HepG2 (cell line): ENCODE data around the gene BMPR1B. TPM values are rescaled to one million over a fixed set of nuclear protein-coding genes. Genes with fewer than 3 reads are reported as not detected.
A peak's percentile ranks its signal among the peaks of the same experiment; 100 is the strongest.

ENCODE experiments used
- ATAC-seq: fragments of 200-7000 bp; cut with Tn5 transposase; 3 replicates; pipeline ENCODE4 v1.9.1; 2020; ENCODE audit warnings: mild to moderate bottlenecking, moderate library complexity
- BruUV-seq: library from RNA; stranded (reverse); fragments of 400-500 nt; replicated peaks from 2 replicates; lab custom pipeline; 2021; lab: Mats Ljungman, UMichigan
- CTCF ChIA-PET: fragments of 300-600 bp; formaldehyde crosslinking; extraction: SDS; loops from one replicate; lab custom pipeline; 2021; ENCODE audit warnings: low total read pairs, inconsistent platforms, low intra/inter-chr PET ratio; lab: Yijun Ruan, JAX
- POLR2A ChIA-PET: fragments of 350-600 bp; sonication (Branson Sonifier 250); formaldehyde crosslinking; loops from one replicate; lab custom pipeline; 2020; ENCODE audit warnings: antibody characterized with exemption, inconsistent platforms; lab: Yijun Ruan, JAX
- DNase-seq: peaks from one replicate; pipeline ENCODE4 v3.0.0-alpha.2; 2015; ENCODE audit warnings: low spot score
- FAIRE-seq: peaks from 3 replicates; lab custom pipeline; 2011; peaks lifted over from hg19 to GRCh38; lab: Jason Lieb, UNC
- H2AFZ ChIP-seq: one replicate; pipeline ENCODE4 v1.6.1; 2011; ENCODE audit warnings: low read length, inconsistent platforms
- H3K27ac ChIP-seq: fragments of 300-600 bp; 3 replicates; pipeline ENCODE4 v1.8.0; 2011; ENCODE audit warnings: mixed run types, mild to moderate bottlenecking, mixed read lengths, low read length, inconsistent platforms; ENCODE audit not compliant: insufficient read depth; ENCODE audit errors: extremely low read length
- H3K27me3 ChIP-seq, 2 experiments: fragments of 200-600 bp in 1 of 2; 2 replicates in 1 of 2; 3 replicates in 1 of 2; pipeline versions ENCODE4 v1.6.0 to v1.8.0; 2011; ENCODE audit warnings: low read length in 2 of 2, mild to moderate bottlenecking in 2 of 2, moderate library complexity in 2 of 2, inconsistent platforms in 1 of 2; ENCODE audit not compliant: insufficient read depth in 2 of 2, control insufficient read depth in 1 of 2
- H3K36me3 ChIP-seq, 2 experiments: fragments of 200-600 bp in 1 of 2; replicated peaks in 1 of 2; 2 replicates in 1 of 2; 3 replicates in 1 of 2; pipeline versions ENCODE4 v1.5.1 to v1.8.0; 2011; ENCODE audit warnings: low read length in 2 of 2, inconsistent platforms in 1 of 2; ENCODE audit not compliant: insufficient read depth in 2 of 2, control insufficient read depth in 1 of 2
- H3K4me1 ChIP-seq: 2 replicates; pipeline ENCODE4 v1.5.1; 2012; ENCODE audit warnings: low read length, inconsistent platforms; ENCODE audit not compliant: insufficient read depth
- H3K4me2 ChIP-seq: 2 replicates; pipeline ENCODE4 v1.6.0; 2011; ENCODE audit warnings: low read depth, low read length, inconsistent platforms
- H3K4me3 ChIP-seq, 3 experiments: fragments of 200-600 bp in 1 of 3; sonication (generic), shearing (Covaris generic) in 1 of 3; replicated peaks in 1 of 3; 2 replicates each; pipeline ENCODE4 v1.5.1; 2011 to 2016; ENCODE audit warnings: low read length in 3 of 3, inconsistent platforms in 2 of 3, low read depth in 2 of 3, mild to moderate bottlenecking in 2 of 3, control low read depth in 1 of 3, mixed read lengths in 1 of 3; ENCODE audit not compliant: insufficient read depth in 1 of 3
- H3K79me2 ChIP-seq: one replicate; pipeline ENCODE4 v1.6.1; 2011; ENCODE audit warnings: low read length, inconsistent platforms; ENCODE audit not compliant: insufficient read depth
- H3K9ac ChIP-seq: 2 replicates; pipeline ENCODE4 v1.6.0; 2011; ENCODE audit warnings: mild to moderate bottlenecking, low read depth, low read length, inconsistent platforms; ENCODE audit not compliant: insufficient read depth
- H3K9me3 ChIP-seq: 2 replicates; pipeline ENCODE4 v1.5.1; 2012; ENCODE audit warnings: mild to moderate bottlenecking, low read length
- H4K20me1 ChIP-seq: 2 replicates; pipeline ENCODE4 v1.6.0; 2011; ENCODE audit warnings: inconsistent platforms, mild to moderate bottlenecking, low read length, moderate library complexity; ENCODE audit not compliant: insufficient read depth
- MAFF ChIP-seq: IDR thresholded peaks from 2 replicates; pipeline ENCODE4 v1.6.1; 2011; ENCODE audit warnings: low read depth, low read length, improper control_type of control experiment
- MAFK ChIP-seq, 2 experiments: IDR thresholded peaks in 1 of 2; conservative IDR thresholded peaks in 1 of 2; 2 replicates each; pipeline ENCODE4 v1.6.1; 2011; ENCODE audit warnings: improper control_type of control experiment in 2 of 2, low read length in 2 of 2
- MLLT10 ChIP-seq: sonication (generic); formaldehyde crosslinking; IDR thresholded peaks from 2 replicates; pipeline ENCODE4 v1.4.0; 2020; ENCODE audit warnings: missing genetic modification reagents
- TEAD3 ChIP-seq: optimal IDR thresholded peaks from 2 replicates; pipeline ENCODE3; 2016; ENCODE audit warnings: borderline replicate concordance
- WGBS: methylation state at CpG from one replicate; pipeline ENCODE4 v1.1.6; 2017; ENCODE audit warnings: low lambda C conversion rate; 5-methylcytosine and 5-hydroxymethylcytosine counted together
- in situ Hi-C: cut with HindIII; loops from 2 replicates; pipeline ENCODE4 v1.10.0; 2017; ENCODE audit warnings: low pct_unique_long_range_greater_than_20kb; ENCODE audit not compliant: extremely low pct_ligation_motif_present
- intact Hi-C: fragments of 100-400 bp; cut with micrococcal nuclease; formaldehyde crosslinking; loops from one replicate; pipeline ENCODE4 v1.10.0; 2022; ENCODE audit not compliant: unreplicated experiment
- polyA plus RNA-seq, 8 experiments: library from polyadenylated mRNA; depleted of rRNA in 3 of 8; stranded (reverse) in 7 of 8; unstranded in 1 of 8; fragments of >200 nt; fragmentation: Illumina TruSeq in 4 of 8; extraction: Trizol in 4 of 8; gene quantifications; 2 replicates each; pipeline versions ENCODE4 v1.2.1 to v1.2.3, GENCODE V29; 2011 to 2016; ENCODE audit warnings: low read depth in 4 of 8, missing spikeins in 1 of 8, mixed read lengths in 1 of 8; ENCODE audit not compliant: insufficient read depth in 1 of 8
- total RNA-seq, 5 experiments: library from RNA; depleted of rRNA; stranded (reverse); fragments of >200 nt; fragmentation: Illumina TruSeq; extraction: Trizol; gene quantifications; 2 replicates each; pipeline ENCODE4 v1.2.3, GENCODE V29; 2016; ENCODE audit warnings: low read depth in 1 of 5

BMPR1B gene
- total and polyA plus RNA-seq, 2 of the 13 experiments (the other 11 are each of a cell fraction or from before 2014, with no cell fraction given) = 0.07 TPM; not detected in 1

GRCh38 chr4:95013236-95013635 is 255.5 kb downstream of the BMPR1B start:
- no peaks in the 10 kb centered on the region for H3K9me3 ChIP-seq
- no peaks in the 10 kb centered on the region for H3K27me3 ChIP-seq
- DNase-seq = no peak
- no peak for TF ChIP-seq TEAD3 (CRISPR knock-in tag)
- in situ Hi-C loops (no loop called here), intact Hi-C loops (no loop called here)
- no TSS peak for BruUV-seq
- no peak overlapping the region for H3K27ac ChIP-seq
- WGBS = 0% methylated on average over 2 of the region's 2 CpGs
- ChIA-PET CTCF (no interaction called here), POLR2A (no interaction called here)
- ATAC-seq = no peak
- H3K4me1 ChIP-seq = 0 out of 2 replicates have a peak, but pooled peaks cover 3% of the 10 kb centered on the region
- FAIRE-seq = no peak
- no peak overlapping the region for H3K4me2 ChIP-seq
- no peaks in the 10 kb centered on the region for H3K36me3 ChIP-seq
- H4K20me1 ChIP-seq = no peaks in the 10 kb centered on the region
- no peak overlapping the region for H3K9ac ChIP-seq
- H3K4me3 ChIP-seq = no peak overlapping the region
- no peaks in the 10 kb centered on the region for H3K79me2 ChIP-seq
- no peak overlapping the region for H2AFZ ChIP-seq

- Histone ChIP-seq H3K9me3 (no peaks in the 10 kb centered on the region), H3K36me3 (no peaks in the 10 kb centered on the region), H3K27me3 (no peaks in the 10 kb centered on the region), H4K20me1 (no peaks in the 10 kb centered on the region), H2AFZ (no peak overlapping the region), H3K9ac (no peak overlapping the region), H3K4me2 (no peak overlapping the region), H3K27ac (no peak overlapping the region), H3K79me2 (no peaks in the 10 kb centered on the region), H3K4me1 (0 out of 2 replicates have a peak, but pooled peaks cover 7% of the 10 kb centered on the region), H3K4me3 (no peak overlapping the region)
- POLR2A ChIA-PET = no interaction called here
- TF ChIP-seq MAFF (peak; percentile 94), MAFK (conservative IDR thresholded peaks at IDR 0.05 in 1 of 2, IDR thresholded peaks at IDR 0.05 in 1 of 2; ENCODE audit: low read length in 2 of 2) (peak; percentile 92 to 97), MLLT10 (CRISPR knock-in tag) (no peak)
- DNase-seq (no peak), ATAC-seq (no peak), FAIRE-seq (no peak)
- WGBS = 0% methylated on average over 1 of the region's 1 CpG
- CTCF ChIA-PET = no interaction called here
- no TSS peak for BruUV-seq
- intact Hi-C loops (no loop called here), in situ Hi-C loops (no loop called here)
These were observed 256.3 kb downstream of the BMPR1B start for GRCh38 chr4:95014068-95014467.
